NCI-H2196 (cell line): ENCODE data around the gene MUS81.
A peak's percentile ranks its signal among the peaks of the same experiment; 100 is the strongest.
"Not testable (repeated sequence)": the region's sequence is repeated elsewhere in the genome, so short reads cannot be mapped to it uniquely, and the experiment has no call there.

ENCODE experiments used
- DNase-seq: peaks from one replicate; lab custom pipeline; 2025; ENCODE audit not compliant: unreplicated experiment; lab: John Stamatoyannopoulos, UW

MUS81 gene

DNA sequence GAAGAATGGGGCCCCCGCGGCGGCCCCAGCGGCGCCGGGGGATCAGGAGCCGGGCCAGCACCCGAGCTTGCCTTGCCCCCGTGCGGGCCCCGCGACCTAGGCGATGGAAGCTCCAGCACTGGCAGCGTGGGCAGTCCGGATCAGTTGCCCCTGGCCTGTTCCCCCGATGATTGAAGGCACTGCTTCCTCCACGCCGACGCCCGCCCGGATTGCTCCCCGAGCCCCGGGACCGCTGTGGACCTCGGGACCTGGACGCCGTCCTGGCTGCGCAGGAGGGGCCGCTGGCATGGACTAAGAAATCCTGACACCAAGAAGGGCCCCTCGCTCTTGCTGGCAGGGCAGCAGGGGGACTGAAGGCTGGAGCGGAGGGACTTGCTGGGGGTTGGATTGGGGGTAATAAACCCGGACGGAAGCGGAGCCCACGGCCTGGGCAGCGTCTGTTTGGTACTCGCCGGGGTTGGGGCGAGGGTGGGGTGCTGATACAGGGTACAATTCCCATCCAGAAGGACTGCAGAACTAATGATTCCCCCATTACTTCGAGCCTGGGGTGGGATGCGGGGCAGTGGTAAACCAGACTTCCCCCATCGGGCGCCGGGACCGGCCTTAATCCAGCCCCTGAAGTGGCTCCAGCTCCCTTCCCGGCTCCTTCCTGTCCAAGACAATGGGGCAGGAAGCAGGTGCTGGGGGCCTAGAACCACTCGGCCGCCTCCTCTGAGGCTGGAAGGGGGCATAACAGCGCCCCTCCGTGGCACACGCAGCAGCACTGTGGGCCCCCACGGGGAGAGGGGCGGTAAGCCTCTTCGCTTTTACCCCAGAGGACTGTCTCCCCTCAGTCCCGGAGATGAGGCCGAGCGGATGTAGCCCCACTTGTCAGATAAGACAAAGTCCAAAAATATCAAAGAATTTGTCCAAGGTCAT lies 31.2 kb downstream of the MUS81 start:
- no peak for DNase-seq

DNA sequence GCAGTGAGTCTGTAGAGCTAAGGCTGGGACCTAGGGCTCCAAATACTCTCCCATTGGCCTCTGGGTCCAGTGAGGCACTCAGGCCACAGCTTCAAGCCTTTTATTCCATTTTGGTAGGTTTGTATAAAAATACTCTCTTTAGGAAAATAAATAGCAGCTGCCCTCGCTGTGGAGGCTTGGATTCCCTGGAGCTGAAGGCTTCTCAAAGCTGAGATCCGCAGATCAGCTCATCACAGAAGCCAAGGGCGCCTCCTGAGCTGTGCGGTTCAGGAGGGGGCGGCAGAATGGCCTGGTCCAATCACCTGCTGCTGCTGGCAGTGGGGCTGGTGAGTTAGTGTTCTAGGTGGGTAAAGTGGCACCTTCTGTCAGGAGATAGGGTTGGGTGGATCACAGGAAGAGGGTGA lies 31.9 kb downstream of the MUS81 start:
- not testable (repeated sequence) for DNase-seq

DNA sequence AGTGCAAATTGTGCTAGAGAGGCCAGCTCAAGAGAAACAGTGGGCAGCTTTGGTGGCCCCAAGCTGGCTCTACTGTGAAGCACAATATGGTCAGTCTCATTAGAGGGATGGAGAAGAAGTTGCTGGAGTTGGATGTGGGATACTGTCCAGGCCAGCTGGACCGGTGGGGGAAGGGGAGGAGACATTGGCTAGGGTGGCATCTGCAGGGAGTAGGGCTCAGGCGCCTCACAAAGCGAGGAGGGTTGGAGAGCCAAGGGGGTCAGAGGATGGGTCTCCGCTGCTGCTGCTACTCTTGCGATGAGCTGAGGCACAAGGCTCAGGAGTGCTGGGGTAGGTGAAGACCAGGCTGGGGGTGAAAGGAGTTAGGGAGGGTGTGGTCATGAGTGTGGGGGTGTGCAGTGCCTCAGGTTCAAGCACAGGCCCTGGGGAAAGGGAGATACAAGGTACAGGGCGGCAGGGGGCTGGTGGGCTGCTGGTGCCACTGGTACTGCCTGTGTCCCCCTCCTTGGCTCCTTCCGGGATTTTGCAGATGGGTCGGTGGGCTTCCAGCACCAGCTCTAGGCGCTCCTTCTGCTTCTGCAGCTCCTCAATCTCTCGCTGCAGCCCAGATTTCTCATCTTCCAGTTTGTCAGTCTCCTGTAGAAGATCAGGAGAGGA lies 32.6 kb downstream of the MUS81 start:
- DNase-seq, result no peak

DNA sequence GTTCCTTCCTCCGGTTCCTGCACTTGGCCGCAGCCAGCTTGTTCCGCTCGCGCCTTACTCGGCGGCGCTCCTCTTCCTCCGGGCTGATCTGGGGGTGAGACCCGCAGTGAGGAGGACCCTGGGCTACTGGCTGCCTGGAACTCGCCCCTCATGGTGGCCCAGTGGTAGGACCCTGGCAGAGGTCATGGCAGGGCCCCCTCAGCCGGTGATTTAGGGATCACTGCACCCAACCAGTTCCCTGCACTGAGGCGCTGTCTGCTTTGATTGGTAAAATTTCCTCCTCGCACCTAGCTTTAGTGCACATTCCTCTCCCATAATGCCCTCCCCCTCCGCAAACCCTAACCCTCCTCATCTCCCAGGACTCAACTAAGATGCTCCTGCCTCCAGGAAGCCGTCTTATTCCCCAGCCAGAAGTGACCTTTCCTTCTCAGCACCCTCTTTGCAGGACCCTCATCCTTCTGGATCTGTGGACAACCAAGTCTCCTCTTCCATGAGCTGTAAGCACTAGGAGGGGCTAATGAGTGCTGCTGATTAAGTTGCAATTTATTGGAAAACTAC lies 33.9 kb downstream of the MUS81 start:
- DNase-seq, result no peak

DNA sequence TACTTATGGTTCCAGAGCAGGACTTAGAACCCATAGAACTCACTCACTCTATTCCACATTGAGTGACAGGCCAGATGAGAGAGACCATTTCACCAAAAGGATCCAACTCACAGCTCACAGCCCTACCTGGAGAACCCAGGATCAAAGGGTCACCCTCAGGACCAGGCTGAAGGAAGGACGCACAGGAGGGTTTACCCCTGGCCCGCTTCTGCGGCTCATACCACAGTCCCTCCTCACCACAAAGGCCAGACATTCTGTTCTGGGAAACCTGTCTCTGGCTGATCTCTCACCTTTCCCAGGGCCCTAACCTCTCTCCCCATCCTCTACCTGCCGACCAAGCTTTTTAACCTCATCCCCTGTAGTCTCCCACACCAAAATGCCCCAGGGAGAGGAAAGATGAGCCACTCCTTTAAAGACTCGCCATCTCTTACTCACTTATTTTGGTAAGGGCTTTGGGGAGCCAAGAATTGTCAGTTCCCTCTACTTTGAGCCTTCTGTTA lies 35.3 kb downstream of the MUS81 start:
- DNase-seq, result no peak

DNA sequence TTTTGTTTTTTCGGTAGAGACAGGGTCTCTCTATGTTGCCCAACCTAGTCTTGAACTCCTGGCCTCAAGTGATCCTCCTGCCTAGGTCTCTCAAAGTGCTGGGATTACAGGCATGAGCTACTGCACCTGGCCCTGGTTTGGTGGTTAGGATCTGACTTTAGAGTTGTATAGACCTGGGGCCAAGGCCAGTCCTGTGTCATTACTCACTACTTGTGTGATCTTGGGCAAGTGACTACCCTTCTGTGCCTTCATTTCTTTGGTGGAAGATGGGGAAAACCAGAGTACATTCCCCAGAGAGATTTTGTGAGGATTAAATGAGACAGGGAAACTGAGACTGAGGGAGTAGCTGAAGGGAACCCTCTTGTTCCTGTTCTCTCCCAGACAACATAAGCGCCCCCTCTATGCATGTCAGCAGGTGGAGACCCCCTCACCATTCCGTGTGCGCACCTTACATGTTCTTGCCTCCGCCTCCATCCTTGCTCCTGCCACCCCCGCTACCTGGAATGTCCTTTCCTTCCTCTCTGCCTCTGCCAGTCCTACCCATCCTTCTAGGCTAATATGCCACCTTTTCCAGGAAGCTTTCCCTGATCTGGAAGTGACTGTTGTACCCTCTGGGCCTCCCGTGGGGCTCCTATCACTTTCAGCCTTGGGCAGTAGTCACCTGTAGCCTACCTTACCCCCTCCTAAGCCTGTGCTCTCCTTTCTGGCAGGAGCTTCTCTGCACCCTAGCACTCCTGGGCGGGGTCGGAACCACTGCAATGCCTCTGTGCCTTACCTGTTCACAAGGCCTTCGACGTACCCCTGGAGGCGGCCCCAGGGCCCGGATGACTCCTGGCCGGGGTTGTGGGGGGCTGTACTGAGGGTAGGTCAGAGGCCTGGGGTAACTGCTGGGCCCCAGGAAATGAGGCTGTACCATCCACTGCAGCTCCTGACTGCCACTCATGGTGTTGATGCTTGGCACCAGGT lies 36.1 kb downstream of the MUS81 start:
- no peak for DNase-seq

DNA sequence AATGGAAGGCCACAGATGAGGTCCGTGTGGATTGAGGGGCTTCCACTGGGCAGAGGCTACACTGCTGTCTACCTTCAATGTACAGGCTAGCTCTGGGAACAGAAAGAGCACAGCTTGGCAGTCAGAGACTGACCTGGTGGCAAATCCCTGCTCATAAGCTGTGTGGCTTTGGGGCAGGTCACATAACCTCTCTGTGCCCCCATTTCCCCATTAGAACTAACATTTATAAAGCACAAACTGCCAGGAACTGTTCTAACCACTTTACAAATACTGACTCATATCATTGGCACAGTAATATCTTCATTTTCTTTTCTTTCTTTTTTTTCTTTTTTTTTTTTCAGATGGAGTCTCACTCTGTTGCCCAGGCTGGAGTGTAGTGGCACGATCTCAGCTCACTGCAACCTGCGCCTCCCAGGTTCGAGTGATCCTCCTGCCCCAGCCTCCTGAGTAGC lies 36.8 kb downstream of the MUS81 start:
- DNase-seq, result no peak

DNA sequence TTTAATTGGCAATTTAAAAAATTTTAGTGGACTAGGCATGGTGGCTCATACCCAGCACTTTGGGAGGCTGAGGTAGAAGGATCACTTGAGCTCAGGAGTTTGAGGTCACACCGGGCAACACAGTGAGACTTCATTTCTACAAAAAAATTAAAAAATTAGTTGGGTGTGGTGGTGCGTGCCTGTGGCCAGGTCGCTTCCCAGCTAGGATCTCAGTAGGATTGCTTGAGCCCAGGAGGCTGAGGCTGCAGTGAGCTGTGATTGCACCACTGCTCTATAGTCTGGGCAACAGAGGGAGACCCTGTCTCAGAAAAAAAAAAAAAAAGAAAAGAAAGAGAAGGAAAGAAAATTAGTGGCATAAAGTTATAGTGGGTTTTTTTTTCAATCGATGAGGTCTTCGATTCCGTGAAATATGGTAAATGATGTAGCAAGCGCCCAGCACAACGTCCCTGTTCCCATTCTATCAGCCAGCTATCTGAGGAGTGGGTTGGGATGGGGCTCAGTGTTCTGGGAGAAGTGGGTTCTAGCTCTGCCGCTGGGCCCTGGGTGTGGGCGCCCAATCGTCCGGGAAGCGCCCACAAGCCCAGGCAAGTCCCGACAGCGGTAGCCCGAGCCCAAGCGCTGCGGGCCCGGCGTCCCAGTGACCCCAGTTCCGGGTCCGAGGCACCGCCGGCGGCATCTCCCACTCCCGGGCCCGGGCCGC lies 38.6 kb downstream of the MUS81 start:
- no peak for DNase-seq

DNA sequence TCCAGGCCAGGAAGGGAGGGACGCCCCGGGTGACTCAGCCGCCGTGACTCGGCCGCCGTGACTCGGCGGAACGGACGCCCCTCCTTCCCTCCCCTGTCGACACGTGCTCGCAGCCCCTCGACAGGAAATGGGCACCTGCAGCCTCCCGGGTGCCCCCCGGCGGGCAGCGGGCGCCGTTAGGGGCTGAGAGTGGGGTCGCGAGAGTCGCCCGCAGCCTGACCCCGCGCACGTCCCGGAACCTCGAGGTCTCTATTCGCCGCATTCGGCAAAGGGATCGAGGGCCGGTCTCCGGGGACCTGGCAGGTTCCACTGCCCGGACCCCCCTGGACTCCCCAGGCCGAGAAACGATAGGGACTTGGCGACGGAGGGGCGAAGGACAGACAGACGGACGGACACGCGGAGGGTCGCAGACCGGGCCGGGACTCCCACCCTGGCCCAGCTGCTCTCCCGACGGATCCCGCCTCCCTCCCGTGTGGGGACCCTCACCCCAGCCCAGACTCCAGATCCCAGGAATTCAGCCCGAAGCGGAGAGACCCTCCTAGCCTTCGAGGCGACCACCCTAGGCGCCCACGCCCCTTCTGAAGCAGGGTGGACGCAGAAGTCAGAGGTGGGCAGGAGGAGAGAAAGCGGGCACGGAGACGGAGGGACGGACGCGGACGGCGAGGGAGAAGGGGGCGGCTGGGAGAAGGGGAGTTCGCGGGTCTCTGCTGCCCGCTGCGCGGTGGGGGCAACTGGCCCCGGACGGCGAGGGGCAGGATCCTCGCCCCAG lies 39.3 kb downstream of the MUS81 start:
- DNase-seq, result no peak

DNA sequence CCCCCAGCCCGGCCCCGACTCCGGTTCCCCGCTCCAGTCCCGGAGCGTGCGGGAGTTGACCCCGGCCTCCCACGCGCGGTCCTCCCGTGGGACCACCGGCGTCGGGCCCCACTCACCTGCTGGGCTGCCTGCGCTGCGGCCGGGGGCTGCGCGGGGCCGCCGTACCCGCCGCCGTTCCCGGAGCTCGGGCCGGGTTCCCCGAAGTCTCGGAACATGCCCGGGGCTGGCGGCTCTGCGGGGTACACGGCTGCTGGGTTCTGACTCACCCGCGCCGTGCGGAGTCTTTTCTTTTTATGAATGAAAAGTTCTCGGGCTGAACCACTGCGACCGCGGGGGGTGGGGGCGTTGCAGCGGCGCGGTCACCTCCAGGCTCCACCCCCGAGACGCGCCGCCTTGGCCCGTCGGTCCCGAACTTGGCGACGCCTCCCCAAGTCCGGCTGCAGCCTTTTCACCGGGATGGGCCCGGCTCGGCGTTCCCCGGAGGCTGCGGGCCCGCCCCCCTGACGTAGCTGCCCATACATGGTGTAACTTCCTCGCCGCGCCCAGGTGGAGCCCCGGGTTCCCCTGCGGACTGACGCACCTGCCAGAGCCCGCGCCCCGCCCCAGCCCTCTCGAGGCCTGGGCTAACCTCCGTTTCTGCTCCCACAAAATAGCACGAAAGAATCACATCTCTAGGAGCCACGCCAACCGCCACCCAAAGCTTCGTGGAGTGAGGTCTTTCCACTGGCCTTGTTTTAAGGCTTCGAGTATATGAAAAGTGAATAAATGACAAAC lies 40.1 kb downstream of the MUS81 start, which contains the start of gene FOSL1:
Gene FOSL1, minus strand, starts transcription at position 264 of the 774 bp plus-strand sequence. Its CDS starts 49 bp downstream, at position 215.
- peak; percentile 88 for DNase-seq

DNA sequence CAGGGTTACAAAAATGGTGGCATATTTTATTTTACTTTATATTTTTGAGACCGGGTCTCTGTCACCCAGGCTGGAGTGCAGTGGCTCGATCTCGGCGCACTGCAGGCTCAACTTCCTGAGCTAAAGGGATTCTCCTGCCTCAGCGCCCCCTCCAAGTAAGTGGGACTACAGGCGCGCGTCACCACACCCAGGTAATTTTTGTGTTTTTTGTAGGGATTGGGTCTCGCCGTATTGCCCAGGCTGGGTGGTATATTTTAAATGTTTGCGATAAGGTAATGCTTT lies 40.6 kb downstream of the MUS81 start:
- DNase-seq, result no peak

DNA sequence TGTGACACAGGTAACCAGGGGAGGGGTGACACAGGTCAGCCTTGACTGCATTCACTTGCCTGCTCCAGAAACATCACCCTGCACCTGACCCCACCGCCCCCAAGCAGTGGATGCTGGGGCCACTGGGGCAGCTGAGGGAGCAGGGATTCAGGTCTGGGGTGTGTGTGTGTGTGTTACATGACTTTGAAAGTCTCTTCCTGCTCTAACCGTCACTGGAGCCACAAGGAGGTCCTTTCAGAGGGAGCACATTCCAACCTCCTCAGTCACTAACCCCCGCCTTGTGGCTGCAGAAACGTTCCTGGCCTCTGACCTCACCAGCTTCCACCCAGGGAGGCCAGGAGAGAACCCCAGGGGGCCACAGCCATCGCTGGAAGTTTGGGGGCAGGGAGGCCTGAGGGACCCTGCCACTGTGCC lies 42.8 kb downstream of the MUS81 start:
- no peak for DNase-seq

DNA sequence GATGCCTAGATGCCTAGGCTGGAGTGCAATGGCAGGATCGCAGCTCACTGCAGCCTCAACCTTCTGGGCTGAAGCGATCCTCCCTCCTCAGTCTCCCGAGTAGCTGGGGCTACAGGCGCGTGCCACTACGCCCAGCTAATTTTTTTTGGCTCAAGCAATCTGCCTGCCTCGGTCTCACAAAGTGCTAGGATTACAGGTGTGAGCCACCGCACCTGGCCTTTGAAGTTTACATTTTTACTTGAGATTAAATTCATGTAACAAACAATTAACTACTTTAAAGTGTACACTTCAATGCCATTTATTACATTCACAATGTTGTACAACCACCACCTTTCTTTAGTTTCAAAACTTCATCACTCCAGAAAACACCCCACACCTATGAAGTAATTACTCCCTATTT lies 43.5 kb downstream of the MUS81 start:
- DNase-seq, result no peak

DNA sequence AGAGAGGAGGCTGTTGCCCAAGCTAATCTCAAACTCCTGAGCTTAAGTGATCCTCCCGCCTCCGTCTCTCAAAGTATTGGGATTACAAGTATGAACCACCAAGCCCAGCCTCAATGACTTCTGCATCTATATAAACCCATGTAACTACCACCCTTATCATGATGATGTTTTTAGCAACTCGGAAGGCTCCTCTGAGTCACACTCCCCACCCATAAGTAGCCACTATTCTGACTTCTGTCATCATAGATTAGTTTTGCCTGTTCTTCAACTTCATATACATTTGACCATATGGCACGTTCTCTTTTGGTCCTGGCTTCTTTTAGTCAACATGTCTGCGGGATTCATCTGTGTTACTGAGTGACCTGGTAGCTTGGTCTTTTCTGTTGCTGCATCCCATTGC lies 46.4 kb downstream of the MUS81 start:
- no peak for DNase-seq

DNA sequence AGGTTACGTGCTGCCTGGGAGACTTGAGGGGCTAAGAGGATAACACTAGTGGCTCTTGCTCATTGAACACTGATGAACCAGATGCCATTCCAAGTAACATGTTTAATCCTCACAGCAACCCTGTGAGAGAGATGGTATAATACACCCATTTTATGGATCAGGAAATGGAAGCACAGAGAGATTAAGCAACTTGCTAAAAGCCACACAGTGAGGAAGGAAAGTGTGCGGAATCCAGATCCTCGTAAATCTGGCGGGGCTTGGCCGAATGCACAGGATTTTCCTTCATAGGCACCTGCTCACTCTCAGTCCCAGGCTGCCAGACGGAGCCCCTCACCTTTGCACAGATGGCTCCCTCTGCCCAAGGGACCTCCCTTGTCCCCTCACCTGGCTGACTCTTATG lies 47.6 kb downstream of the MUS81 start:
- no peak for DNase-seq

DNA sequence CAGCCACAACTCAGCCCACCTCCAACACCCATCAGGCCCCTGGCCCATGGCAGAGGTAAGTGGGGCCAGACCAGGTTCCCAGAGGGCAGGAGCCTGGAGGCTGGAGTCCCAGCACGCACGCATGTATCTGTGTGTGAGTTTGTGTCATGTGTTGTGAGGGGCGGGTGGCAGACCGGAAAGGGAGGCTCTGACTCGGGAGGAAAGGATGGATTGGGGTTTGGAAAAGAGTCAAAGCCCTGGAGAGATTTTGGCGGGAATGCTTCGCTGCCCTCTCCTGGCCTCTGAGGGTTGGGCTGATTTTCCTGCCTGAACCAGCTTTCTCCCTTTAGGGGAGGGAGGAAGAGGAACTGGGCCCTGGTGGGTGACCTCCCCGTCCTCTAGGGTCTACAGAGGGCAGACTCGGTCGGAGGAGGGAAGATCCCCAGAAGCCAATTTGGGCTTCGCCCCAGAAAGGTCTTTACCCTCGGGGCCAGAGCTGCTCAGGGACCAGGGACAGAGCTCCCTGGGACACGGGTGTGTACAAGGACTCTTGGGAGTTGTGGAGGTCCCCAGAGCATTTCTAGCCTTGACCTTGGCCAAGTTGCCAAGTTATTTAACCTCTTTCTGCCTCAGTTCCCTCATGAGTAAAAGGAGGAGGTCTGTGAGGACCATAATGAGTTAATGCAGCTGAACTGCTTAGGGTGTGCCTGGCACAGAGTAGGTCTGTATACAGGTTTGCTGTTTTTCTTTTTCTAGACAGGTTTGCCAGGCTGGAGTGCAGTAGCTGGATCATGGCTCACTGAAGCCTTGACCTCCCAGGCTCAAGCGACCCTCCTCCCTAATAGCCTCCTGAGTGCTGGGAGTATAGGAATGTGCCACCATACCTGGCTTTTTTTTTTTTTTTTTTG lies 51.7 kb downstream of the MUS81 start:
- peak; percentile 76 for DNase-seq

DNA sequence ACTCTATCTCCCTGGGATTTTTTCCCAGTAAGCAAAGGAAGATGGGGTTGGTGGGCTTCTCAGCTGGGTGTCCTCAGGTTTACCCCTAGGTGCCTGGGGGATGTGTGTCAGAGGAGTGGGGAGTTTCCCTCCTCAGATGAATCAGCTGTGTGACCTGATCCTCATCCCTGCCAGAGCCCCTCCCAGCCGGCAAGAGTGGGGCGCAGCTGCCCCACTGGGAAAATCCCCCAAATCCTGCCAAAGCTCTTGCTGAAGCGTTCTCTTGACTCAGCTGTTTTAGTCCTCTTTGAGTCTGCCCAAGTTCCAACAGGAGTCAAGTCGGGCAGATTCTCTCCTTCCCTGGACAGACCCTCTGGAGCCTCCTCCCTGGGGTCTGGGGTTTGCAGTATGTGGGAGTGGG lies 52.6 kb downstream of the MUS81 start:
- no peak for DNase-seq
